HuH-7.5 (cell line): ENCODE data around the gene PTPRT.
"Not testable (repeated sequence)": the region's sequence is repeated elsewhere in the genome, so short reads cannot be mapped to it uniquely, and the experiment has no call there.

Source experiments
- DNase-seq: peaks from one replicate; pipeline ENCODE4 v3.0.0; 2011; ENCODE audit warnings: low spot score

The PTPRT gene

GRCh38 chr20:43187476-43188233, 2.1 kb downstream of the PTPRT start:
- DNase-seq: peak; percentile 90

- no peak for DNase-seq
These were observed 3.4 kb downstream of the PTPRT start for GRCh38 chr20:43186312-43186711.

- DNase-seq: no peak
These were observed 3.8 kb downstream of the PTPRT start for GRCh38 chr20:43185901-43186300.

DNA sequence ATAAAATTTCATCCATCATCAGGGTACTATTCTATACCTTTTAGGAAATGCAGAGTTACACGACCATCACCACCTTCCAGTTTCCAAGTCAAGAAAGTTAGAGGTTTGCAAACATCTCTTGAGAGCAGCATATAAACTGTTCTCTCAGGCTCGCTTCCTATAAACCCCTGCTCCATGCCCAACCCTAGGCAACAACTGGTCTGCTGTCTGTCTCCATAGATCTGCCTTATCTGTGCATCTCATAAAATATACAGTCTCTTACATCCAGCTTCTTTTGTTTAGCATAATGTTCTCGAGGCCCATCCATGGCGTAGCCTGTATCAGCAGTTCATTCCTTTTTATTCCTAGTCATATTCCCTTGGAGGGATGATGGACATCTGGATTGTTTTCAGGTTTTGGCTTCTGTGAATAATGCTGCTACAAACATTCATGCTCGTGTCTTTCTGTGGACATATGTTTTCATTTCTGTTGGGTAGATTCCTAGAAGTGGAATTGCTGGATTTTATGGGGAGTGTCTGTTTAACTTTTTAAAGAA, 6.1 kb downstream of the PTPRT start:
- no peak for DNase-seq

GRCh38 chr20:43178080-43178479, 11.6 kb downstream of the PTPRT start:
- no peak for DNase-seq

- DNase-seq: no peak
These were observed 13.0 kb downstream of the PTPRT start for GRCh38 chr20:43176726-43177125.

DNA sequence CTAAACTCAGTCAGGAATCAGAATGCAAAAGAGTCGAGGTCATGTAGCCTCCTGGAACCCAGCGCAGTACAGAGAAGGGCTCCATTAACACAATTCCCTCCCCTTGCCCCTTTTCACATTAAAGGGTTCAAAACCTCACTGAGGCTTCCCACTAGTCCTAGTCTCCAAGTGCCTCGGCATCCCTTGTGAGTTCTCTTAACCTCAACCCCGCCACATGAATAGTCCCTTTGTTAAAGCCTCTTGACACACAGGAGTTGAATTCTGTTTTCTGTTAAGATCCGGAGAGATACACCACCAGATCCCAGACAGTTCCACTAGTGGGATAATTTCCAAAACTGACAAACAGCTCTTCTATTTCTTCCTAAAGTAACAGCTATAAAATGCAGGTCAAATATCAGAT, 17.8 kb downstream of the PTPRT start:
- no peak for DNase-seq

DNA sequence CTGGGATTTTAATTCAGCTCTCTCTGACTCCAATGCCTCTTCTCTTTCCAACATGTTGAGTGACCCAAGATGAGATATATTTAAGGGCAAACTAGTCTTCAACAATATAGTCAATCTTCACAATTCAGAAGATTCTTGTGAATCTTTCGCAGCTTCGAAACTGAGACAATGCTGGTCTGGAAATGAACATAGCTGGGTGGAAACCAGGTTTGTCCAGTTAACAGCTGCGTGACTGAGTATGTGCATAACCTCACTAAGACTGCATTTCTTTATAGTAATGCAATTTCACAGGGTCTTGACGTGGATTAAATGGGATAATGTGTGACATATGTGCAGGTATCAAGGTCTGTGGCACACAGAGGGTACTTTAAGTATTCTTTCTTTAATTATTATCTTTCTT, 18.9 kb downstream of the PTPRT start:
- DNase-seq: no peak

DNA sequence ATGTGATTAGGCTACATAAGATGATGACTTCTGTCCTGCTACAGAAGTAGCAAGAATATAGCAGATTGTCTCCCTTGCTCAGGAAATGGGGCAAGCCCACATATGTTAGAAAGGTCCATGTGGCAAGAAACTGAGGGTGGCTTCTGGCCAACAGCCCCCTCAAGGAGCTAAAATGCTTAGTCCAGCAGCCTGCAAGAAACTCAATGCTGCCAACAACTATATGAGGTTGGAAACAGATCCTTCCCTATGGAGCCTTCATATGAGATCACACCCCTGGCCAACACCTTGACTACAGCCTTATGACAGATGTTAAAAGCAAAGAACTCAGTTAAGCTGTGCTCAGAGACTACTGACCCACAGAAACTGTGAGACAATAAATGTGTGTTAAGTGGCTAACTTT, 22.1 kb downstream of the PTPRT start:
- DNase-seq: no peak

DNA sequence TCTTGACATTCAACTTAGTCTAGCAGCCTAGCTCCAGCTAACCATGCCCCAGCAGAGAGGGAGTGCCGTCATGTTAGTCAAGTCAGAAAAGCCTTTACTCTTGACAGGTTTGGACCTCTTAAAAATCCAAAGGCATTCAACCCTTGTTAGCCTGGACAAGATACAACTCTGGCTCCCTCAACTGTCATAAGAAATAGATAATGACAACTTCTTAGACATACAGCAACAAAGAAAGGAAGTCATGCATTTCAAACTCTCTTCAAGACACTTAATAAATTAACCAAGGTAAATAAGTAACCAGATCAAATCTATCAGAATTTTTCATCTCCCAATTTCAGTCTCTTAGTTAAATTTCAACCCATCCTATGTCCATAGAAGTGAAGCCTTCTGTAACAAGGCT, 22.7 kb downstream of the PTPRT start:
- no peak for DNase-seq

- no peak for DNase-seq
These were observed 24.1 kb downstream of the PTPRT start for GRCh38 chr20:43165611-43166010.

DNA sequence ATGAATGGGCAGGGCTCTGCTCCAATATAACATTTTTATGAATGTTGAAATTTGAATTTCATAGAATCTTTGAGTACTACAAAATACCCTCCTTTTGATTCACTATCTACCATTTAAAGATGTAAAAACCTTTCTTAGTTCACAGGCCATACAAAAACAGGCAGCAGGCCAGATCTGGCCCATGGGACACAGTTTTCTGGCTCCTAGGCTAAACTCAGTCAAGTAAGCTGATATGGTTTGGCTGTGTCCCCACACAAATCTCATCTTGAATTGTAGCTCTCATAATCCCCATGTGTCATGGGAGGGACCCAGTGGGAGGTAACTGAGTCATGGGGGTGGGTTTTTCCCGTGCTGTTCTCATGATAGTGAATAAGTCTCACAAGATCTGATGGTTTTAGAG, 25.0 kb downstream of the PTPRT start:
- DNase-seq: not testable (repeated sequence)

DNA sequence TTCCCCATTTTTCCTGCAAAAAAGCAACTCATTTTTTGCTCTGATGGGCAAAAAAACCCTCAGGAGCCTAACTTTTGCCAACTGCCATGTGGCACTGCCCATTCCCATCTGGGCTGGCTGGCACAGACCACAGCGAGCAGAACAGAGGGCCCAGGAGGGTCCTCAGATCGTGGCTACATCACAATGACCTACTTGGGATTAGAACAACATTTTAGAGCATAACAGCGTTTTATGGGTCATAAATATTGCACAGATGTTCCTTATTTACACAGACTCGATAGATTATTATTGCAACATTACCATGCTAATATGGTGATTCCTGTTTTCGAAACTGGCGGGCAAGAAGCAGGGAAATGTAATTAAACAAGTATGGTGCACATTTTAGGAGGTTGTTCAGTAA, 28.0 kb downstream of the PTPRT start:
- no peak for DNase-seq

DNA sequence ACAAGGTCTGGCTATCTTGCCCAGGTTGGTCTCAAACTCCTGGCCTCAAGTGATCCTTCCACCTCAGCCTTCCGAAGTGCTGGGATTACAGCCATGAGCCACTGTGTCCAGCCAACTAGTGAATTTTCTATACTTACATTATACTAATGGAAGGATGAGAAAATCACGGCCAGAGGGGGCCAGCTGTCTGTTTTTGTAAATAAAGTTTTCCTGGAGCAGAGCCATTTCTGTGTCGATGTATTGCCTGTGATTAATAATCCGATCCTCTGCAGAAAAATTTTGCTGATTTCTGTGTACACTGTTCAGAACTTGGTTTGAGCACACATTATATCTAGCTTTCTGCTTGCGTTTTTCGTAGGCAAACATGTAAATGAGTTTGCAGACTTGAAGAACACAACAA, 28.8 kb downstream of the PTPRT start:
- DNase-seq: no peak

- no peak for DNase-seq
These were observed 29.7 kb downstream of the PTPRT start for GRCh38 chr20:43159994-43160393.

GRCh38 chr20:43155366-43156100, 34.2 kb downstream of the PTPRT start:
- DNase-seq: no peak

DNA sequence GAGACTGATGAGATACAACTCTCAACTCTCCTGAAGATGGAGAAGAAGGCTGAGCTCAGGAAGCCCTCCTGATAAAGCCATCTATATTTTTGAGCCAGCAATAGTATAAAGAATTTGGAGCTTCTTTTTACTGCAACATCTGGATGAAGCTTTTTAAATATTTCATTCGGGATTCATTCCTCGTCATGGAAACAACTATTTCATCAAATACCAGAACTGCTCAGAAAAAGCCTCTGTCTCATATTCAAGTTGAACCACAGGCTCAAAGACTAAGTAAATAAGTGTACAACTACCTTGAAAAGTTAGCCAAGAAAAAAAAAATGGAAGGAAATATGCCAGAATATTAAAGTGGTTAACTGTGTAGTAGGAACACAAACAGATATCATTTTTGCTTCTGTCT, 37.8 kb downstream of the PTPRT start:
- DNase-seq: no peak

GRCh38 chr20:43151256-43151655, 38.5 kb downstream of the PTPRT start:
- no peak for DNase-seq

- DNase-seq: no peak
These were observed 49.0 kb downstream of the PTPRT start for GRCh38 chr20:43140726-43141125.

DNA sequence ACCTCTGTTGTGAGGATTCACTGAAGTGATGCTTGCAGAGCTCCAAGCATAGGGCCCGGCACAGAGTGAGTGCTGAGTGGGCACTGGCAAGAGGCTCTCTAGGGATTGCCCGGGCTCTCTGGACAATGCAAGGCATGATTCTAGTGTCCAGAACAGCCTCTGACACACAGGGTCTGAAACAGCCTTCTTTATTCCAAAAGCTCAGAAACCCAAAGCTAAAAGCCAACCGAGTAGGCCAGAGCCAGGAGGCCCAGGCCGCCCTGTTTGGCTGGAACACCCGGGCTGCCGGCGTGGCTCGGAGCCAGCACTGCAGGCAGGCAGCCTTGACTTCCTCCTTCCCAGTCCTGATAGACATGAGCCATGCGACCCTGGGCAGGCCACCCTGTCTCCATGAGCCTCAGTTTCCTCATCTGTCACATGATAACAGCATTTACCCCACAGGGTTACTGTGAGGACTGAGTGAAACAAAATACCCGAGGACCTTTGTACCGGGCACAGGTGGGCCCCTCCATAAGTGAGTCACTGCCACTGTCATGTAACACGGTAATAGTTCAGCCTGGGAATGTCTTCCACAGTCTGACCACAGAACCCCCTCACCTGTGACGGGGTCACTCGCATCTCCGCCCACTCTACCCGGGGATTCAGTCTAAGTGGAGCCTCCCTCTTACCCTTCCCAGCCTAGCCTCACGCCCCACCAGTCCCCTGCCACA, 51.5 kb downstream of the PTPRT start:
- DNase-seq: no peak

DNA sequence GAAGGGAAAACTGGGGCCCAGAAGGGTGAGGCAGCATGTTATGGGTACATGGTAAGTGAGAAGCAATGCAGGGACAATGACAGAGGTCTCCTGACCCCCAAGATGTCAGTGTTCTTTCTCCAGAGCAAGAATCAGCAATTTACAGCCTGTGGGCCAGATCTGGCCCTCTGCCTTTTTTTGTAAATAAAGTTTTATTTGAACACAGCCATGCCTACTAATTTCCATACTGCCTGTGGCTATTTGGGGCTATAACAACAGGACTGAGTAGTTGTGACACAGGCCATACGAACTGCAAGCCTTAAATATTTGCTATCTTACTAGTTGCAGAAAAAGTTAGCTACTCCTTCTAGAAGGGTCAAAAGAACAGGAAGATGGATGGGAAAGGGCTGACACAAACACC, 52.5 kb downstream of the PTPRT start:
- no peak for DNase-seq

DNA sequence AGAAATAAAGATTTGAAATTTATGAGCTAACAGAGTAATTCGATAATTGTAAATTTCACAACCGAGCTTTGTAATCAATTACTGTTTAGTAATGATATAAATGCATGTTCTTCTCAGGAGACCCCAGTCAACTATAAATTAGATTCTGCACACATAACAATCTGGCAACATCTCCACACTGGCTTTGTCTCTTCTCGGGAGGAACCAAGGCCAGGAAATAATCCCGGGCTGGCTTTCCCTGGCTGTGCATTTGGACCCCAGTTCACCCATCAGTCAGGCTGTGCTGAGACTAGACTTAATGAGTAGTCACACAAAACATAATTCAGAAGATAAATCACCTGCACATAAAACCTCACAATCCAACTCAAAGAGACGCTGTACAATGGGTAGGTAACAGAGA, 65.5 kb downstream of the PTPRT start:
- no peak for DNase-seq

DNA sequence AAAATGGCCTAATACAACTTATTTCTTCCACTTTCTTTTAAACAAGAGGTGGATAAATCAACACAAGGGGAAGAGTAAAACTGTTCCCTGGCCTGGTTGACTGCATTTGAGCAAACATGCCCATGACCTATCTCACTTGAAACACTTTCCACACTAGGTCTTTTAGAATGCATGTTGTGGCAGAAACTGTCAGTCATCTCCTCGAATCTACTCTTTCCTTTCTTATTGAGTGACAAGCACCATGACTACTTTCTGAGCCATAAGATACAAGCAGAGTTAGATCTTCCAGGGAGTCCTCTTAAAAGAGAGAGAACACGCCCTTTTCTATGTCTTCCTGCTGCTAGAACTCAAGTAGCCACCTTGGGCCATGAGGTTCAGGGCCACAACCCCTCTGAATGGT, 66.5 kb downstream of the PTPRT start:
- no peak for DNase-seq
